ENCODE measurements around the gene NPTN. TPM values are rescaled to one million over a fixed set of nuclear protein-coding genes. Genes with fewer than 3 reads are reported as not detected.

Gene NPTN
- total RNA-seq, 4 donors from 2014 or later = 261 to 338 (median 333) TPM

DNA sequence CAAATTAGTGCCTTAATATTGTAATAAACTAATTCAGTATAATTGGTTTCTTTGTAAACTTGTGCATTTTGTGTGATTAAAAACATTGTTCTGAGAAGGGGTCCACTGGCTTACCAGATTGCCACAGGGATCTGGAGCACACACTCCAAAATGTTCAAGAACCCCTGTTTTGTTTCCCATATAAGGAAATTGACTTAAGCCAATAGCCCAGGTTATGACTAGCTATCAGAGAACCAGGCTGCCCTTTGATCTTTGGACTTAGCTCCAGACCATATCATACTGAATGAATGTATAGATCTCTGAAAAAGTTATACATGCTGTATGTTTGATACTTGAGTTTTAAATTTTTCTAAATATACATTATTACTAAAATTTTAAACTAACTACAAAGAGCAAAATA is 91.7 kb downstream of the NPTN start:
- Histone ChIP-seq H3K36me3 (peaks cover 0 to 3% of the 10 kb centered on the region in 2 donors), H3K4me3 (no peak overlapping the region), H3K4me1 (no peaks in the 10 kb centered on the region), H3K27ac (no peak overlapping the region), H3K27me3 (no peaks in the 10 kb centered on the region), H3K9me3 (no peaks in the 10 kb centered on the region)
- no peak for TF ChIP-seq POLR2AphosphoS5 (IDR thresholded peaks at IDR 0.05)
- TF ChIP-seq EP300 (IDR thresholded peaks at IDR 0.05) = no peak
- TF ChIP-seq, protein P1, sequence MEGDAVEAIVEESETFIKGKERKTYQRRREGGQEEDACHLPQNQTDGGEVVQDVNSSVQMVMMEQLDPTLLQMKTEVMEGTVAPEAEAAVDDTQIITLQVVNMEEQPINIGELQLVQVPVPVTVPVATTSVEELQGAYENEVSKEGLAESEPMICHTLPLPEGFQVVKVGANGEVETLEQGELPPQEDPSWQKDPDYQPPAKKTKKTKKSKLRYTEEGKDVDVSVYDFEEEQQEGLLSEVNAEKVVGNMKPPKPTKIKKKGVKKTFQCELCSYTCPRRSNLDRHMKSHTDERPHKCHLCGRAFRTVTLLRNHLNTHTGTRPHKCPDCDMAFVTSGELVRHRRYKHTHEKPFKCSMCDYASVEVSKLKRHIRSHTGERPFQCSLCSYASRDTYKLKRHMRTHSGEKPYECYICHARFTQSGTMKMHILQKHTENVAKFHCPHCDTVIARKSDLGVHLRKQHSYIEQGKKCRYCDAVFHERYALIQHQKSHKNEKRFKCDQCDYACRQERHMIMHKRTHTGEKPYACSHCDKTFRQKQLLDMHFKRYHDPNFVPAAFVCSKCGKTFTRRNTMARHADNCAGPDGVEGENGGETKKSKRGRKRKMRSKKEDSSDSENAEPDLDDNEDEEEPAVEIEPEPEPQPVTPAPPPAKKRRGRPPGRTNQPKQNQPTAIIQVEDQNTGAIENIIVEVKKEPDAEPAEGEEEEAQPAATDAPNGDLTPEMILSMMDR (IDR thresholded peaks at IDR 0.05) = no peak
- TF ChIP-seq POLR2A (IDR thresholded peaks at IDR 0.05) = no peak
- ATAC-seq = no peak

DNA sequence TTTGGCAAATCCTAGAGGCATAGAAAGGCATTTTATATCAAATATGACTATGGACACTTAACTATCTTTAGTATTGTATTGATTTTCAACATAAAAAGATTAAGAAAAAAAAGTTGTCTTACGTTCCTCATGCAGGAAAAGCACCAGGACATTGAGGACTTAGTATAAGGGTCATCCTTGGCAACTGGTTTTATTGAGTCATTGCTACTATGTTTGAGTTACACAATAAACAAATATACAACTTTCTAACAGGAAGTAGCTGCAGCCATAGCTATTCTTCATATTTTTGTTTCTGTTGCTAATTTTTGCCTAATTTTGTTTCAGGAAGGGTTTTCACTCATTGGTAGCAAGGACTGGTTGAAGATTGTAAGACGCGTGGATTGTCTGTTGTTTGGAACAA is 93.0 kb downstream of the NPTN start:
- Histone ChIP-seq H3K27ac (no peak overlapping the region), H3K4me3 (no peak overlapping the region), H3K4me1 (no peaks in the 10 kb centered on the region), H3K36me3 (peaks cover 0 to 3% of the 10 kb centered on the region in 2 donors), H3K27me3 (no peaks in the 10 kb centered on the region), H3K9me3 (no peaks in the 10 kb centered on the region)
- ATAC-seq = no peak
- TF ChIP-seq POLR2AphosphoS5 (IDR thresholded peaks at IDR 0.05) (no peak), POLR2A (IDR thresholded peaks at IDR 0.05) (no peak), EP300 (IDR thresholded peaks at IDR 0.05) (no peak)
- TF ChIP-seq, protein P1 (IDR thresholded peaks at IDR 0.05) = no peak
- 59 to 90% methylated on average over 3 of the region's 3 CpGs for WGBS, 2 donors (ENCODE audit: low coverage in 1 of 2)

DNA sequence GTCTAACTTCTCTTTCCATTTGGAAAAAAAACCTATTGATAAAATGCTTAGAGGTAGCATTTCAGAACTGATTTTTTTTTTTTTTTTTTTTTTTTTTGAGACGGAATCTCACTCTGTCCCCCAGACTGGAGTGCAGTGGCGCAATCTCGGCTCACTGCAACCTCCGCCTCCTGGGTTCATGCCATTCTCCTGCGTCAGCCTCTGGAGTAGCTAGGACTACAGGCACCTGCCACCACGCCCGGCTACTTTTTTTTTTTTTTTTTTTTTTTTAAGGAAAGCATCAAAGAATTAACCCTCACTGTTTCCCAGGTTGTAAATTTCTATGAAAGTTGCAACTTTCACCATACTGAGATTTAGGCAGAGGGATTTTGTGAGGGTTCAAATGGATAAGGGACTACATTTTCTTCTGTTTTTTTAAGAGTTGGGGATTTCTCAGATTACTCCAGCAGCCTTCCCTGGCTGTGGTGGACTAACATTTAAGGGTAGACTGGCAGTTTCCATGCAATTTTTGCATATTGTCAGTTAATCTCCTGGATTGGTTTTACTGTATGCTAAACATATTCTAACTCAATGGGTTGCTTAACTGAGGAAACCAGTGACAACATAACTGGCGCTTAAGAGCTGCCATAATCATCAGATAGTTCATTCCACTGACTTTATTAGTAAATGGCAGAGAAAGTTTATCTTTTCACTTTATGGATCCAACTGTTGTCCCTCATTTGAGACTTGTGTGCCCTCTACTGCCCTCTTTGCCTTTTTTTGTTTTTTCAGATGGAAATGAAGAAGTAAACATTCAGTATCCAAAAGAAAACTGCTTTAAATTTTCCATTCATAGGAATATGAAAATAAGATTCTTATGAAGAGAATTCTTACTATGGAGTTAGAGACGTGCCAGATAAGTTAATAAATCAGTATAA is 93.7 kb downstream of the NPTN start:
- Histone ChIP-seq H3K9me3 (no peaks in the 10 kb centered on the region), H3K27ac (no peak overlapping the region), H3K4me3 (no peak overlapping the region), H3K4me1 (no peaks in the 10 kb centered on the region), H3K36me3 (peaks cover 0 to 3% of the 10 kb centered on the region in 2 donors), H3K27me3 (no peaks in the 10 kb centered on the region)
- 73 to 96% methylated on average over 4 to 6 of the region's 9 CpGs for WGBS, 2 donors (ENCODE audit: low coverage in 1 of 2)
- TF ChIP-seq POLR2A (IDR thresholded peaks at IDR 0.05) = no peak
- TF ChIP-seq POLR2AphosphoS5 (IDR thresholded peaks at IDR 0.05) = no peak
- no peak for TF ChIP-seq EP300 (IDR thresholded peaks at IDR 0.05)
- TF ChIP-seq, protein P1 (IDR thresholded peaks at IDR 0.05) = no peak
- ATAC-seq = no peak

DNA sequence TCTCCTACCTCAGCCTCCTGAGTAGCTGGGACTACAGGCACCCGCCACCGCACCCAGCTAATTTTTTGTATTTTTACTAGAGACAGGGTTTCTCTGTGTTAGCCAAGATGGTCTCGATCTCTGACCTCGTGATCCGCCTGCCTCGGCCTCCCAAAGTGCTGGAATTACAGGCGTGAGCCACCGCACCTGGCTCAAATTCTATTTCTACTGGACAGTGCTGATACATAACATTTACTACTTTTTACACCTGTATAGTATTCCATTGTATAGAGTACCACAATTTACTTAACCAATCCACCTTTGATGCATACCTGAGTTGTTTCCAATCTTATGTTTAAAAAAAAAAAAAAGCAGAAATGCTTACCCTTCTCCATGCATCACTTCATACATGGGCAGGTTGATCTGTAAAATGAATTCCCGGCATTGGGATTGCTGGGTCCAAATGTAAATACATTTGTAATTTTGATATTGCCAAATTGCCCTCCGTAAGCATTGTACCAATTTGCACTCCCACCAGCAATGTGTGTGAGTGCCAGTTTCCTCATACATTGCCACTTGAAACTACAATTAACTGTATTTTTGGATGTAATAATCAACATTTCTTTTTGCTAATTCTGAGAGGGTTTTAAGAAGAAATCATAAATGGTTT is 94.5 kb downstream of the NPTN start:
- TF ChIP-seq EP300 (IDR thresholded peaks at IDR 0.05) (no peak), POLR2A (IDR thresholded peaks at IDR 0.05) (no peak), POLR2AphosphoS5 (IDR thresholded peaks at IDR 0.05) (no peak)
- TF ChIP-seq, protein P1 (IDR thresholded peaks at IDR 0.05) = no peak
- Histone ChIP-seq H3K9me3 (no peaks in the 10 kb centered on the region), H3K27me3 (no peaks in the 10 kb centered on the region), H3K36me3 (peaks cover 0 to 3% of the 10 kb centered on the region in 2 donors), H3K4me3 (no peak overlapping the region), H3K27ac (no peak overlapping the region), H3K4me1 (no peaks in the 10 kb centered on the region)
- ATAC-seq = no peak
- 99% methylated on average over 5 to 10 of the region's 10 CpGs for WGBS, 2 donors (ENCODE audit: low coverage in 1 of 2)
